Stomach (tissue), 4 donors: ENCODE data around the gene RBM8A.

Source experiments
- CTCF ChIP-seq, 7 experiments: fragments of 450-650 bp in 4 of 7; fragments of 200-600 bp in 3 of 7; sonication (generic) in 3 of 7; IDR thresholded peaks; one replicate each; pipeline ENCODE4 v1.5.1; 2016 to 2019; ENCODE audit warnings: antibody characterized with exemption in 7 of 7, control low read depth in 2 of 7, mild to moderate bottlenecking in 1 of 7
- EP300 ChIP-seq: sonication (generic); formaldehyde crosslinking; IDR thresholded peaks from one replicate; pipeline ENCODE4 v1.6.1; 2017; ENCODE audit warnings: antibody characterized with exemption
- POLR2A ChIP-seq, 4 donors: fragments of 450-650 bp; IDR thresholded peaks; one replicate each; pipeline ENCODE4 v1.6.1; 2016; ENCODE audit warnings: antibody characterized with exemption in 4 of 4, control low read depth in 2 of 4, mild to moderate bottlenecking in 1 of 4, moderate library complexity in 1 of 4
- POLR2AphosphoS5 ChIP-seq, 3 donors: sonication (generic); formaldehyde crosslinking; IDR thresholded peaks; one replicate each; pipeline ENCODE4 v1.6.1; 2016; ENCODE audit warnings: antibody characterized with exemption in 3 of 3

DNA sequence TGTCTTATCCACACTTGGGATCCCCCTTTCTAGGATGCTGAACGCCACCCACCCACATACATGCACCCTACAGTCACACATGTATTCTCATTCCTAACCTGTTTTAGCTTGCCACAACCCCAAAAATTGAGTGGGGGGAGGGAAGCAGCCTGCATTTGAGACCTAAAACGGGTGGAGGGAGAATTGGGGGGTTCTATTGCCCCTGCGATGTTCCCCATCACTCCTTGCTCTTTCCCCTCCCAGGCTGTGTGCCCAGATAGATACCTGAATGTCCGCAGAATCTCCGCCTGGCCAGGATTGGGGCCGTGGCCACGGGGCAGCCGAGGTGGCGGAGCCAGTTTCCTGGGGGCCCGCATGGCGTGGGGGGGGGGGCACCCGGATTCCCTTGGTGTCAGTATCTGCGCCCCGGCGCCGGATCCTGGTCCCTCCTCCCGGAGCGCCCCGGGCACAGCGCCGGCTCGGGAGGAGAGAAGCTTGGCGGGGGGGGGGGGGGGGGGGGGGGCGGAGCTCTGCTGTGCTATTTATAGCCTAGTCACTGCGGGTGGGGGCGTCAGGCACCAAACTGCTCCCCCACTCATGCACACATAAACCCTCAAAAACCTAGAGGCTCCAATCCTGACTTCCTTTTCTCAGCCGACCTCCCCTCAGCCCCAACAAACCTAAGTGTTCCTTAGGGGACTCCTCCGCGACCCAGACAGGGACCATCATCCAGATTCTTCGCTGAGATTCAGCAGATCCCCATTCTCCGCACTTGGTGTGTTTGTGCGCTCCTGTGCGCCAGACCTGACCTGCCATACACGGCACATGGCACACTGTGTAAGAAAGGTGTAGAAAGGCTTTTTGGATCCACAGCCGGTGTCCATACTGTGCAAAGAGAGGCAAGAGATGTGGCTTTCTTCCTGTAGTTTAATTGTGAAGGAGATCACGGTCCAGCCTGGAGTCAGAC, 35.1 kb upstream of the RBM8A start:
- TF ChIP-seq CTCF (IDR thresholded peaks at IDR 0.05) (no peak), POLR2A (IDR thresholded peaks at IDR 0.05) (no peak), POLR2AphosphoS5 (IDR thresholded peaks at IDR 0.05) (no peak), EP300 (no peak)
